HEK293 (cell line): ENCODE measurements around the gene MRPL11.

Experiments
- FEZF1 ChIP-seq: fragments of 450-650 bp; formaldehyde crosslinking; IDR thresholded peaks from 2 replicates; pipeline ENCODE4 v1.5.1; 2016; ENCODE audit warnings: missing biosample characterization, missing genetic modification characterization
- GLI2 ChIP-seq: fragments of 450-650 bp; formaldehyde crosslinking; IDR thresholded peaks from 2 replicates; pipeline ENCODE4; 2017; ENCODE audit warnings: missing biosample characterization, missing genetic modification characterization, low read depth, borderline replicate concordance
- GLIS1 ChIP-seq: fragments of 450-650 bp; formaldehyde crosslinking; IDR thresholded peaks from 2 replicates; pipeline ENCODE4 v1.5.1; 2016; ENCODE audit warnings: missing biosample characterization, missing genetic modification characterization
- HIC1 ChIP-seq: fragments of 450-650 bp; formaldehyde crosslinking; IDR thresholded peaks from 2 replicates; pipeline ENCODE4 v1.5.1; 2016; ENCODE audit warnings: missing biosample characterization, missing genetic modification characterization
- HOXA7 ChIP-seq: sonication (generic); formaldehyde crosslinking; IDR thresholded peaks from 2 replicates; pipeline ENCODE4 v1.8.1; 2022; ENCODE audit warnings: missing genetic modification reagents, borderline replicate concordance
- OVOL3 ChIP-seq: fragments of 450-650 bp; formaldehyde crosslinking; IDR thresholded peaks from 2 replicates; pipeline ENCODE4 v1.5.1; 2016; ENCODE audit warnings: missing biosample characterization, missing genetic modification characterization
- YY1 ChIP-seq: fragments of 450-650 bp; formaldehyde crosslinking; IDR thresholded peaks from 2 replicates; pipeline ENCODE4 v1.5.1; 2018; ENCODE audit warnings: missing biosample characterization, missing genetic modification characterization
- ZBTB1 ChIP-seq: fragments of 450-650 bp; formaldehyde crosslinking; IDR thresholded peaks from 2 replicates; pipeline ENCODE4 v1.5.1; 2016; ENCODE audit warnings: missing biosample characterization, missing genetic modification characterization
- ZBTB49 ChIP-seq: fragments of 450-650 bp; formaldehyde crosslinking; IDR thresholded peaks from 2 replicates; pipeline ENCODE4 v1.5.1; 2016; ENCODE audit warnings: missing biosample characterization, missing genetic modification characterization, low read depth
- ZBTB8A ChIP-seq: fragments of 450-650 bp; formaldehyde crosslinking; IDR thresholded peaks from 2 replicates; pipeline ENCODE4 v1.5.1; 2016; ENCODE audit warnings: missing biosample characterization, missing genetic modification characterization
- ZNF114 ChIP-seq: fragments of 450-650 bp; formaldehyde crosslinking; IDR thresholded peaks from 2 replicates; pipeline ENCODE4 v1.5.0; 2017; ENCODE audit warnings: missing biosample characterization, missing genetic modification characterization
- ZNF19 ChIP-seq: fragments of 450-650 bp; formaldehyde crosslinking; IDR thresholded peaks from 2 replicates; pipeline ENCODE4; 2016; ENCODE audit warnings: missing biosample characterization, missing genetic modification characterization, low read depth
- ZNF280C ChIP-seq: fragments of 450-650 bp; formaldehyde crosslinking; IDR thresholded peaks from 2 replicates; pipeline ENCODE4 v1.5.1; 2016; ENCODE audit warnings: missing biosample characterization, missing genetic modification characterization
- ZNF335 ChIP-seq: fragments of 450-650 bp; formaldehyde crosslinking; conservative IDR thresholded peaks from 2 replicates; pipeline ENCODE4 v1.5.1; 2016; ENCODE audit warnings: missing biosample characterization, missing genetic modification characterization
- ZNF341 ChIP-seq: fragments of 450-650 bp; formaldehyde crosslinking; IDR thresholded peaks from 2 replicates; pipeline ENCODE4; 2016; ENCODE audit warnings: low read depth, missing biosample characterization, missing genetic modification characterization
- ZNF404 ChIP-seq: fragments of 450-650 bp; formaldehyde crosslinking; IDR thresholded peaks from 2 replicates; pipeline ENCODE4 v1.5.1; 2017; ENCODE audit warnings: missing biosample characterization, missing genetic modification characterization
- ZNF473 ChIP-seq: fragments of 450-650 bp; formaldehyde crosslinking; IDR thresholded peaks from 2 replicates; pipeline ENCODE4 v1.5.1; 2017; ENCODE audit warnings: missing biosample characterization, missing genetic modification characterization
- ZNF530 ChIP-seq: fragments of 450-650 bp; formaldehyde crosslinking; IDR thresholded peaks from 2 replicates; pipeline ENCODE4 v1.5.1; 2016; ENCODE audit warnings: low read depth, missing biosample characterization, missing genetic modification characterization
- ZNF658 ChIP-seq: fragments of 450-650 bp; formaldehyde crosslinking; IDR thresholded peaks from 2 replicates; pipeline ENCODE4; 2016; ENCODE audit warnings: missing biosample characterization, missing genetic modification characterization
- ZNF677 ChIP-seq: fragments of 450-650 bp; IDR thresholded peaks from 2 replicates; pipeline ENCODE4 v1.5.0; 2018; ENCODE audit warnings: missing biosample characterization, mild to moderate bottlenecking, missing genetic modification characterization, moderate library complexity
- ZNF791 ChIP-seq: fragments of 450-650 bp; formaldehyde crosslinking; IDR thresholded peaks from 2 replicates; pipeline ENCODE4 v1.5.1; 2016; ENCODE audit warnings: missing biosample characterization, missing genetic modification characterization
- TF ChIP-seq, protein P1 (sequence below): fragments of 450-650 bp; formaldehyde crosslinking; conservative IDR thresholded peaks from 2 replicates; pipeline ENCODE4 v1.5.1; 2016; ENCODE audit warnings: low read depth, missing biosample characterization, missing genetic modification characterization
- TF ChIP-seq, protein P2 (sequence below): fragments of 450-650 bp; formaldehyde crosslinking; IDR thresholded peaks from 2 replicates; pipeline ENCODE4 v1.5.1; 2016; ENCODE audit warnings: missing biosample characterization, missing genetic modification characterization

The MRPL11 gene

GRCh38 chr11:66421492-66422205, 17.0 kb downstream of the MRPL11 start (continued):
- no peak for TF ChIP-seq ZNF677 (tag by site-specific recombination)
- TF ChIP-seq, protein P1, sequence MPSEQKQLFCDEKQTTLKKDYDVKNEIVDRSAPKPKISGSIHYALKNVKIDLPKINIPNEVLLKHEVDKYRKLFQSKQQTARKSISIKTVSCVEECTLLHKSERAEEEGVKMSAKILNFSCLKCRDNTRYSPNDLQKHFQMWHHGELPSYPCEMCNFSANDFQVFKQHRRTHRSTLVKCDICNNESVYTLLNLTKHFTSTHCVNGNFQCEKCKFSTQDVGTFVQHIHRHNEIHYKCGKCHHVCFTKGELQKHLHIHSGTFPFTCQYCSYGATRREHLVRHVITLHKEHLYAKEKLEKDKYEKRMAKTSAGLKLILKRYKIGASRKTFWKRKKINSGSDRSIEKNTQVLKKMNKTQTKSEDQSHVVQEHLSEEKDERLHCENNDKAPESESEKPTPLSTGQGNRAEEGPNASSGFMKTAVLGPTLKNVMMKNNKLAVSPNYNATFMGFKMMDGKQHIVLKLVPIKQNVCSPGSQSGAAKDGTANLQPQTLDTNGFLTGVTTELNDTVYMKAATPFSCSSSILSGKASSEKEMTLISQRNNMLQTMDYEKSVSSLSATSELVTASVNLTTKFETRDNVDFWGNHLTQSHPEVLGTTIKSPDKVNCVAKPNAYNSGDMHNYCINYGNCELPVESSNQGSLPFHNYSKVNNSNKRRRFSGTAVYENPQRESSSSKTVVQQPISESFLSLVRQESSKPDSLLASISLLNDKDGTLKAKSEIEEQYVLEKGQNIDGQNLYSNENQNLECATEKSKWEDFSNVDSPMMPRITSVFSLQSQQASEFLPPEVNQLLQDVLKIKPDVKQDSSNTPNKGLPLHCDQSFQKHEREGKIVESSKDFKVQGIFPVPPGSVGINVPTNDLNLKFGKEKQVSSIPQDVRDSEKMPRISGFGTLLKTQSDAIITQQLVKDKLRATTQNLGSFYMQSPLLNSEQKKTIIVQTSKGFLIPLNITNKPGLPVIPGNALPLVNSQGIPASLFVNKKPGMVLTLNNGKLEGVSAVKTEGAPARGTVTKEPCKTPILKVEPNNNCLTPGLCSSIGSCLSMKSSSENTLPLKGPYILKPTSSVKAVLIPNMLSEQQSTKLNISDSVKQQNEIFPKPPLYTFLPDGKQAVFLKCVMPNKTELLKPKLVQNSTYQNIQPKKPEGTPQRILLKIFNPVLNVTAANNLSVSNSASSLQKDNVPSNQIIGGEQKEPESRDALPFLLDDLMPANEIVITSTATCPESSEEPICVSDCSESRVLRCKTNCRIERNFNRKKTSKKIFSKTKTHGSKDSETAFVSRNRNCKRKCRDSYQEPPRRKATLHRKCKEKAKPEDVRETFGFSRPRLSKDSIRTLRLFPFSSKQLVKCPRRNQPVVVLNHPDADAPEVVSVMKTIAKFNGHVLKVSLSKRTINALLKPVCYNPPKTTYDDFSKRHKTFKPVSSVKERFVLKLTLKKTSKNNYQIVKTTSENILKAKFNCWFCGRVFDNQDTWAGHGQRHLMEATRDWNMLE (tag by site-specific recombination) = no peak; the same call in 1 of the 2 replicates
- no peak for TF ChIP-seq ZNF530
- peak; percentile 71; the same call in 1 of the 2 replicates for TF ChIP-seq YY1 (tag by site-specific recombination)
- TF ChIP-seq, protein P2, sequence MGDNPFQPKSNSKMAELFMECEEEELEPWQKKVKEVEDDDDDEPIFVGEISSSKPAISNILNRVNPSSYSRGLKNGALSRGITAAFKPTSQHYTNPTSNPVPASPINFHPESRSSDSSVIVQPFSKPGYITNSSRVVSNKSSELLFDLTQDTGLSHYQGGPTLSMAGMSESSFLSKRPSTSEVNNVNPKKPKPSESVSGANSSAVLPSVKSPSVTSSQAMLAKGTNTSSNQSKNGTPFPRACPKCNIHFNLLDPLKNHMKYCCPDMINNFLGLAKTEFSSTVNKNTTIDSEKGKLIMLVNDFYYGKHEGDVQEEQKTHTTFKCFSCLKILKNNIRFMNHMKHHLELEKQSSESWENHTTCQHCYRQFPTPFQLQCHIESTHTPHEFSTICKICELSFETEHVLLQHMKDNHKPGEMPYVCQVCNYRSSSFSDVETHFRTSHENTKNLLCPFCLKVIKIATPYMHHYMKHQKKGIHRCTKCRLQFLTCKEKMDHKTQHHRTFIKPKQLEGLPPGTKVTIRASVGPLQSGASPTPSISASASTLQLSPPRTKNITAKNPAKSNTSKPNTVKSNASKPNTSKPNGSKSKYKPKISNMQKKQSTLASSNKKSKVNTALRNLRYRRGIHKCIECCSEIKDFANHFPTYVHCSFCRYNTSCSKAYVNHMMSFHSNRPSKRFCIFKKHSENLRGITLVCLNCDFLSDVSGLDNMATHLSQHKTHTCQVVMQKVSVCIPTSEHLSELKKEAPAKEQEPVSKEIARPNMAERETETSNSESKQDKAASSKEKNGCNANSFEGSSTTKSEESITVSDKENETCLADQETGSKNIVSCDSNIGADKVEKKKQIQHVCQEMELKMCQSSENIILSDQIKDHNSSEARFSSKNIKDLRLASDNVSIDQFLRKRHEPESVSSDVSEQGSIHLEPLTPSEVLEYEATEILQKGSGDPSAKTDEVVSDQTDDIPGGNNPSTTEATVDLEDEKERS (tag by site-specific recombination) = no peak
- no peak for TF ChIP-seq ZBTB49
- TF ChIP-seq FEZF1 (tag by site-specific recombination) = no peak
- no peak for TF ChIP-seq ZNF791 (tag by site-specific recombination)
- no peak for TF ChIP-seq GLI2 (tag by site-specific recombination)
- peak; percentile 100 for TF ChIP-seq HOXA7 (CRISPR knock-in tag)
- TF ChIP-seq ZNF114 (tag by site-specific recombination) = no peak
- TF ChIP-seq ZNF341 (tag by site-specific recombination) = no peak
- TF ChIP-seq ZNF19 = no peak
- no peak for TF ChIP-seq ZNF280C (tag by site-specific recombination)
- no peak for TF ChIP-seq ZNF404 (tag by site-specific recombination)
- TF ChIP-seq ZNF473 = no peak
- no peak for TF ChIP-seq OVOL3 (tag by site-specific recombination)
- no peak for TF ChIP-seq ZNF335 (tag by site-specific recombination)
- peak; percentile 59 for TF ChIP-seq ZBTB8A (tag by site-specific recombination)
- no peak for TF ChIP-seq ZNF658
- TF ChIP-seq GLIS1 (tag by site-specific recombination) = peak; percentile 71
- TF ChIP-seq ZBTB1 = no peak
- TF ChIP-seq HIC1 (tag by site-specific recombination) = no peak
